GM04503 (cell line): Measurements from ENCODE around the gene OTUD3.
"Not testable (repeated sequence)": the region's sequence is repeated elsewhere in the genome, so short reads cannot be mapped to it uniquely, and the experiment has no call there.

Source experiments
- DNase-seq: peaks from one replicate; pipeline ENCODE4 v3.0.0-alpha.2; 2012; ENCODE audit warnings: low read depth

OTUD3 gene

DNA sequence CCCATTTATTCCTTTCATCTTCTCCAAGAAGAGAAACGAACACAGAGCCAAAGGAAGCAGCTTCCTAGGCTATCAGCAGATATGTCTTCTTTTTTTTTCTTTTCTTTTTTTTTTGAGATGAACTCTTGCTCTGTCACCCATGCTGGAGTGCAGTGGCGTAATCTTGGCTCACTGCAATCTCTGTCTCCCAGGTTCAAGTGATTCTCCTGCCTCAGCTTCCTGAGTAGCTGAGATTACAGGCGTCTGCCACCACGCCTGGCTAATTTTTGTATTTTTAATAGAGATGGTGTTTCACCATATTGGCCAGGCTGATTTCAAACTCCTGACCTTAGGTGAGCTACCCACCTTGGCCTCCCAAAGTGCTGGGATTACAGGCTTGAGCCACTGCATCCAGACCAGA, 13.6 kb upstream of the OTUD3 start:
- not testable (repeated sequence) for DNase-seq

DNA sequence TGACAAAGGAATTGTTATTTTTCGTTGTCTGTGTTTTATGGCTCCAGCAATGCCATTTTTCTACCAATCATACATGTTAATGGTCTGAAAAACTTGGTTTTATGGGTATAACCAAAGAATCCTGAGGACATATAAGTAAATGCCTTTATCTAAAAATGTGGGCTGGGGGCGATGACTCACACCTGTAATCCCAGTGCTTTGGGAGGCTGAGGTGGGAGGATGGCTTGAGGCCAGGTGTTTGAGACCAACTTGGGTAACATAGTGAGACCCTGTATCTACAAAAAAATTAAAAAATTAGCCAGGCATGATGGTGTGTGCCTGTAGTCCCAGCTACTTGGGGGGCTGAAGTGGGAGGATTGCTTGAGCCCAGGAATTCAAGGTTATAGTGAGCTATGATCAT, 12.7 kb upstream of the OTUD3 start:
- DNase-seq: not testable (repeated sequence)

DNA sequence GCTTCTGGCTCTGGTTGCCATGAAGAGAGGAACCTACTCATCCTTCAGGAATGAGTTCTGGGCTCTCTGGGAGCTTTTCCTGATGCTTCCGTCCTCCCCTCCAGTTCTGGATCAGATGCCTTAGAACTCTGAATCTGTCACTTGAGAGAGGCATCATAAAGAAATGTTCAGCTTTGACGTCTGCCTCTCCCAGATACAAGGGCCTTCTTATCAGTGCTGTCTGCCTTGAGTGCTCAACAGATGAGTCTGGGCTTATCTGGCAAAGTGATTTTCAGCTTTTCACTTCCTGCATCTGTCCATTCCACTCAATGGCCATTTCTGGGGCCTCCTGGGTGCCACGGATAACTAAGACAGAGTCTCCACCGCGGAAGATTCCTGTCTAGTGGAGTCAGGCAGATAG, 12.3 kb upstream of the OTUD3 start:
- no peak for DNase-seq

DNA sequence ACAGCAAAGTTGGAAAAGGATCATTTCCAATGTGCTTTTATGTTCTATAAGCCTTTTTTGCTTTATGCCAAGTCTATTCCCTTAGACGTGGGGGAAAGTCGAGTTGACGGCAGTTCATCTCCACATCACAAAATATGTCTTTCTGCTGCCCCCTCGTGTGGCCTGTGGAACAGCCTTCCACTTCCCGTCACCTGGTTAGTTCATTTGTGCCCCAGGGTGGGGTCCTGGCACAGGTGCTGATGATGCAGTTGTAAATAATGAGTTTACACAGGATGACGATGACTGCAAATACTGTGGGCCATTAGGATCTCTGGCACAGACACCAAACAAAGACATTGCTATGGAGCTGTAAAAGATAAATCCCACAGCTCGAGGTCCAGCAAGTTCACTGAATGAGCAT, 10.0 kb upstream of the OTUD3 start:
- no peak for DNase-seq

DNA sequence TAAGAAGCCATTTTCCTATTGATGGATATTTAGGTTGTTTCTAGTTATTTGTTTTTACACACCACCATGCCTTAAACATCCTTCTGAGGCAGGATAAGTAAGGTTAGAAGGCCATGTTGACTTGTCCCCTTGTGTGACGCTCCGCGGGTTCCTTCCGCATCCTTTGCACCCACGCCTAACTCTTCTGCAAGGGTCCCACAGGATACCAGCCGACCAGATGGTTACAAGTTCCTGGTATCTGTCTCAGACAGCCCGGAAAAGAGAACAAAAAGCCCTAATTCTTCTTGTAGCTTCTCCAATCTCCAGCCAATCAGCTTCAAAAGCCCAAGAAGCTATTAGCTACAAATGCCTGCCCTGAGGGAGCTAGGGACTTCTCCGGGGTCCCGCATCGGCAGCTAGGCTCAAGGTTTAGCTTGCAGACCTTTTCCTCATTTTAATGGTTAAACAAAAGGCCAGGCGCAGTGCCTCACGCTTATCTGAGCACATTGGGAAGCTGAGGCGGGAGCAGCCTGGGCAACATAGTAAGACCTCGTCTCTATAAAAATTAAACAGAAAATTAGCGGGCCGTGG, 4.9 kb upstream of the OTUD3 start:
- DNase-seq: no peak

DNA sequence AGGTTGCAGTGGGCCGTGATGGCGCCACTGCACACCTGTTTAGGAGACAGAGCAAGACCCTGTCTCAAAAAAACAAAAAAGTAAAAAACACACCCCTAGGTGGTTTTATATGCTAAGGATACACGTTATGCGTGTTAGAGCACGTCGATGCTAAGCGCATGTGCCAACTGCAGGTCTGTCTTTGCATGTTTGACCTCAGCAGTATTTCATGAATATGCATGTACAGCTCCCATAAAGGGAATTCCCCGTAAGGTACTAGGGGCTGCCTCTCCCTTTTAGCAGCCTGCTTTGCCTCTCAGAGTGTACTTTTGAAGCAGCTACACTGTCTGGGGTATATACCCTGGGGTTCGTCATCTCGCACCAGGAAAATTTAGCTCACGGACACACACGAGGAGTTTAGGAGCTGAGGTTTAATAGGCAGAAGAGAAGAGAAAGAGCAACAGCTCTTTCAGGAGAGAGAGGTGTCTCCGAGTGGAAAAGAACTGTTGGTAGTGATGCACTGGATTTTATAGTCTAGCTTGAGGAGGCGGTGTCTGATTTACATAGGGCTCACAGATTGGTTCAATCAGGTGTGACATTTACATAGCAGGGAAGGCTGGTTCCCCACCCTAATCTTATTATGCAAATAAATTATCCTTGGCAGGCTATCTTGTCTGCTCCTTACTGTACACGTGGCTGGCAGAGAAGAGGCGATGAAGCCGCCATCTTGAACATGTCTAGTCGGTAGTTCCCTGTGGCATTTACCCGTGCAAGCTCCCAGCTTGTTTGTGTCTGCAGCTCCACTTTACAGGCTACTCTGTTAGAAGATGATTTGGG, 4.2 kb upstream of the OTUD3 start:
- no peak for DNase-seq

DNA sequence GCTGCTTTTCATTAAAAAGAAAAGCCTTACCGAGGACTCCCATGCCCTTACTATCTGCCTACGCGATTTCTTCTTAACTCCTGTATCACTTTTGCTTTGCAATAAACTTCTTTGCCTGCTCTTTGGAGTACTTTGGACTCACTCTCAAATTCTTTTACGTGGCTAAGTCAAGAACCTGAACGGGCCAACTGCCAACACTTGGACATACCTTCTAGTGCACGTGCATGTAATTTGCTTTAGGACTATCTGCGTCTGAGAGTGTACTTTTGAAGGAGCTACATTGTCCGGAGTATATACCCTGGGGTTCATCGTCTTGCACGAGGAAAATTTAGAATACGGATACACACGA, 3.6 kb upstream of the OTUD3 start:
- no peak for DNase-seq

DNA sequence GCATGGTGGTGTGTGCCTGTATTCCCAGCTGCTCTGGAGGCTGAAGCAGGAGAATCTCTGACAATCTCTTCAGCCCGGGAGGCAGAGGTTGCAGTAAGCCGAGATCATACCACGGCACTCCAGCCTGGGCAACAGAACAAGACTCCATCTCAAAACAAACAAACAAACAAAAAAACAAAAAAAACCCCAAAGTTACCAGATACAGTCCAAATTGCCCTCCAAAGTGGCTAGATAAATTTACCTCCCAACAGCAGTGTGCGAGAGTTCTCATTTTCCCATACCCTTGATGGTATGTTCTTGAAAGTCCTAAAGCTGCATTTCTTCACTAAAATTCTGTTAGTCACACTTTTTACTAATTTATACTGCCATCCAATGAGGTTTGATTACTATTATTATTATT, 3.0 kb upstream of the OTUD3 start:
- no peak for DNase-seq

DNA sequence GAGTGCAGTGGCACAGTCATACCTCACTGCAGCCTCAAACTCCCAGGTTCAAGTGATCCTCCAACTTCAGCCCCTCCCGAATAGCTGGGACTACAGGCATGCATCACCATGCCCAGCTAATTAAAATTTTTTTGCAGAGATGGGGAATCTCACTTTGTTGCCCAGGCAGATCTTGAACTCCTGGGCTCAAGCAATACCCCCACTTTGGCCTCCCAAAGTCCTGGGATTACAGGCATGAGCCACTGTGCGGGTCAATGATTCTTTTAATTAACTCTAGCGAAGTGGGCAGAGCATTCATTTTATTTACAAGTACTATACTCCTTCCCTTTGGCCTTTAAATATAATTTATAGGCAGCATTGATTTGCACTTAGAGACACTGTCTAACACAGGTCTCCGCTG, 2.5 kb upstream of the OTUD3 start:
- DNase-seq: no peak

DNA sequence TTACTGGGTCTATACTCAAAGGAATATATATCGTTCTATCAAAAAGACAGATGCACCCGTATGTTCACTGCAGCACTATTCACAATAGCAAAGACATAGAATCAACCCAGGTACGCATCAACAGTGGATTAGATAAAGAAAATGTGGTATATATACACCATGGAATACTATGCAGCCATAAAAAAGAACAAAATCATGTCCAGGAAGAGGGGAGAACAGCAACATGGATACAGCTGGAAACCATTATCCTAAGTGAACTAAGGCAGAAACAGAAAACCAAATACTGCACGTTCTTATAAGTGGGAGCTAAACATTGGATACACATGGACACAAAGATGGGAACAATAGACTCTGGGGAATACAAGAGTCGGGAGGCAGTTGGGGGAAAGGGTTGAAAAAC, 1.4 kb upstream of the OTUD3 start:
- not testable (repeated sequence) for DNase-seq

DNA sequence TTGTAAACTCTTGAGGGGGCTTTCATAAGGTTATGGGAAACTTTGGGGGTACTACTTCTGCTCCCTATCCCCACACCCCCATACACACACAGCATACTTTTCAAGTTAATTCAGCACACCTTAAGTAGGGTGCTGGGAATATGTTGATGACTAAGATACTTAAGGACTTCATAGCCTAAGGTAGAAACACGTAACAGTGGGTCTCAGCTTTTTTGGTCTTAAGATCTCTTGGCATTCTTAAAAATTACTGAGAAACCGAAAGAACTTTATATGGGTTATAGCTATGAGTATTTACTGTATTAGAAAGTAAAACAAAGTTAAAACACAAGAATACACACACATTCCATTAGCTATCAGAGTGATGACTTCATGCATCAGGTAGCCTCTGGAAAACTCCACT, 2.1 kb downstream of the OTUD3 start:
- DNase-seq: no peak

DNA sequence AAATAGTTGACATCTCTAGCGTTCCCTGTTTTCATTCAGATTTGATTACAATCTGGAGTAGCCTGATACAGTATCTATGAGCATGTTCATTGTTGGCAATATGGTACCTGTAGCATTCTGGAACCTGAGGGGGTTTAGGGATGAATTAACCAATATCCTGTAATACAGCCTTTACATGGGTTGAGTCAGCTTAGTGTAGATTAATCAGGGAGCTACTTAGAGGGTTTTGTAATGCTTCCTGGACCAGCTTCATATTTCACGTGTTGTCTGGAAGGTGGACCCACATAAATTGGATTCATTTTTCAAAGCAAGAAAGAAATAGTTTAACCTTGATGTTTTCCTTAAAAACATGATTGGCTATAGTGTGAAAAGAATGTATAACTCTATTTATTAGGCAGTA, 3.6 kb downstream of the OTUD3 start:
- no peak for DNase-seq

DNA sequence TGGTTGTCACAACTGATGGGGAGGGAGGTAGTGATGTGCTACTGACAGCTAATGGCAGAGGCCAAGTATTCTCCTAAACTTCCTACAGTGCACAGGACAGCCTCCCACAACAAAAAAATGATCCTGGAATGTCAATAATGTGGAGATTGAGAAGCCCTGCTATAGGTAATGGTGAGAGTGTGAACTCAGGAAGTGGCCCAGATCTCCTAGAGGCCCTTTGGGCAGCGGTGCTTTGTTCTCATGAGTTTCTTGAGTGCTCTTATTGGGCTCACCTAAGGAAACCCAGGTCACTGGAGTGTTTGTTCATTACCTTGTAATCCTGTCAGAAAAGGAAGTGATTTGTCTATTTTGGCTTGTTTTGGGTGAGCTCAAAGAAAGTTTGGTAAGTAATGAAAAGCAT, 5.9 kb downstream of the OTUD3 start:
- DNase-seq: no peak

DNA sequence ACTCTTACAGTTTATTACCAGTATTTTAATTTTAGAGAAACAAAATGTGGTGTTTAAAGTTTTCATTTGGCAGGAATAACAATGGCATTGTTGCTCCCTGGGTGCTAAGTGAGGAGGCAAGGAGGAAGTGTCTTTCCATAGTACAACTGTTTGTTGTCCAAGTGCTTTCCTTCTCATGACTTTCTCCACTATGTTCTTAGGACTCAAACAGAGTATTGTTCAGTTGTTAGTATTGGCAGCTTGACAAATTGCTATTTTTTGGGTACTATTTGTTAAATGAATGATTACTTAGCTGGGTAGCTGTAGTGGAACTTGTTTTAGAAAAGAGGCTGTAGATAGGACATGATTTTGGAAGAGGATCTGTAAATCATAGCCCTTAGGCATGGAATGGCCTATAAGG, 7.5 kb downstream of the OTUD3 start:
- DNase-seq: no peak

DNA sequence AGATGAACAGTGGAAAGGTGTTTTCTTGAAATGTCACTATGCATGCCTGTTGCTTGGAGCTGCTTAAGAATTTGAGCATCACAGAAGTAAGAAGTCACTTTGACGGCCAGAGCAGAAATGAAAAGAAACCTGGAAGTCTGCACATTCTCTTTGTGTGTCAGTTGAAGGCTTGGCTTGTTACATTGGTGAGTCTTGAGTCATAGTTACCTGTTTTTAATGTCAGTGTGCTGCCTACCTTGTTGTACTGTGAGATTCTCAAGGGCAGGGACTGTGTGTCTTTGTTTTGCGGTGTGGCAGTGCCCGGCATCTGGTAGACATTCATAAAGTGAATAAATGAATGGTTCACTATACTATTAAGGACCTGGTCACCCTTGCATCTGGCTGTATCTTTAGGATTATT, 9.9 kb downstream of the OTUD3 start:
- no peak for DNase-seq

DNA sequence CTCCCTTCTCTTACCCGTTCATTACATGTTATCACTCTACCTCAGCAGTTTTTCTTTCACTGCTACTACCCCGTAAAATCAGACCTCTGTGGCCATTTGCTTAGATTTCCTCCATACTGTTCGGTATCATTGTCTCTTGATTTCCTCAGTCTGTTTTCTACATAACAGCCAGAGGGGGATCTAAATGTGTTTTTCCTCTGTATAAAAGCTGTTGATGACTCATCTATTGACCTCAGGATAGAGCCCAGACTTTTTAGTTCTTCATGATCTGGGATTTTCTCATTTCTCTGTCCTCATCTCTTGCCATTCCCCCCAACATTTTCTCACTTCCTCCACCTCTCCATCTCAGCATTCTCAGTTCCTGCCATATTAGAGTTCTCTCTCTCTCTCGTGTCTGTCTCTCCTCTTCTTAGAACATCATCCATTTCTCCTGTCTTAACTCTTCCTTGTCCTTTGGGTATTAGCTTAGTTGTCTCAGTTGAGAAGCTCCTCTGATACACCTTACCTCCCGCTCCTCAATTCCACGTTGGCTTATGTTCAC, 10.5 kb downstream of the OTUD3 start:
- DNase-seq: no peak

DNA sequence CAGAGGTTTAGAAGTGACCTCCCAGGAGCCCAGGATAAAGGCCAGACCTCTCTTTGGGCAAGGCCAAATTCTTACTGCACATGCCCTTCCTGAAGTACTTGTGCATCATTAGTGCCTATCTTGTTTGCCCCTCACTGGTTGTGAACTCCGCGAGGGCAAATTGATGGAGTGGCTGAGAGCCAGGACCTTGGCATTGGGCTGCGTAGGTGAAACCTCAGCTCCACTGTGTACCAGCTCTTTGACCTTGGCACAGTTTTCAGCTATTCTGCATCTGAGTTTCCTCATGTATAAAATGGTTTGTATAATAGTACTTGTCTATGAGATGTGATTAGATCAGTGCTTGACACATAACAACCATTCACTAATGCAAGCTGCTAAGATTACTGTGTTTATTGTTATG, 11.5 kb downstream of the OTUD3 start:
- DNase-seq: no peak

DNA sequence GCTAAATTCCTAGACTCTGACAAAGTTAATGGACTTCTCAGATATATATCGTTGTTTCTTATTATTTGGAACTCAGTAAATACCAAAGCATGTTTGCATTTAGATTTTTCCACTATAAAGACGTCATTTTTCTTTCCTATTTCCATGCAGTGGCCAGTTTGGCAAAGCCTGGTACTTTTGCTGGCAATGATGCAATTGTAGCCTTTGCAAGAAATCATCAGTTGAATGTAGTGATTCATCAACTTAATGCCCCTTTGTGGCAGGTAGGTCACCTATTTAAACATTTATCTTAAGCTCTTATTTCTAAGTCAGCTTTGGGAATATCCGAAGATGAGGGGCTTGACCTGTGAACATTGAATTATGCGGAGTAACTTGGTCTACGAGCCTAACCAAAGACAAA, 12.0 kb downstream of the OTUD3 start:
- no peak for DNase-seq

DNA sequence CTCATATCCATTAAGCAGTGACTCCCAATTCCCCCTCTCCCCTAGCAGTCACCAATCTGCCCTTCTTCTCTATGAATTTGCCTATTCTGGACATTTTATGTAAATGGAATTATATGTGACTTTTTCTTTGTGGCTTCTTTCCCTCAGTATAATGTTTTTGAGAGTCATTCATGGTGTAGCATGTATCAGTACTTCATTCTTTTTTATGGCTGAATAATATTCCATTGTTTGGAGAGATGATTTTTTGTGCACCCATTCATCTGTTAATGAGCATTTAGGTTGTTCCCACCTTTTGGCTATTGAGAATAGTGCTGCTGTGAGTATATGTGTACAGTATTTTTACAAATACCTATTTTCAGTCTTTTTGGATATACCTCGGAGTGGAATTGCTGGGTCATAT, 19.5 kb downstream of the OTUD3 start:
- no peak for DNase-seq

DNA sequence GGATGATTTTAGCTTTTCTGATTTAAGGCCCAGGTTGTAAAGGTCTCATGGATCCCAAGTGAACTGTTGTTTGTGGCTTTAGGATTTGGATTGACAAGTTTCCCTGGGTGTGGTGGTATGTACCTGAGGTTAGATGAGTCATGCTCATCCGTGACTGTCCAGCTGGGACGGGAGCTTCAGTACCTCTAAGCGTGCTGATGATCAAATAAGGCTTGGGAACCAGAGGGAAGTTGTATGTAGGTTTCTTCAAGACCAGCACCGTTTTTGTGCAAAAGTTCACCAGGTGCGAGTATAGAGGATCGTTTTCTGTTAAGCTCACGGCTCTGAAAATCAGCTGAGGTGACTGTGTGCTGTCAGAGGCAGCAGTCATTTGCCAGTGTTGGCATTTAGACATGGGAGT, 21.4 kb downstream of the OTUD3 start:
- no peak for DNase-seq

DNA sequence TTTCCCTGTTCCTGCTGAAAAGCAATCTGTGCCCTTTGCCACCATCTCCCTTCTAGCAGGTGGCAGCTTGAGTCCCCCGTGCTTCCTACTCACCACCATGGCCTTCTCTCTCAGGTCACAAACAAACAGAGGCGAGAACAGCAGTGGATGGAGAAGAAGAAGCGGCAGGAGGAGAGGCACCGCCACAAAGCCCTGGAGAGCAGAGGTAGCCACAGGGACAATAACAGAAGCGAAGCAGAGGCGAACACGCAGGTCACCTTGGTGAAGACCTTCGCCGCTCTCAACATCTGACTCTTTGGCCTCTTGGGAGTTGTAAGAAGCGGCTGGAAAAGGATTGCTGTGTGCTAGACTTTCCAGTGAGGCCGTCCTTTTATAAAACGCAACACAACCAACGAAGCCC, 25.3 kb downstream of the OTUD3 start:
- DNase-seq: no peak

DNA sequence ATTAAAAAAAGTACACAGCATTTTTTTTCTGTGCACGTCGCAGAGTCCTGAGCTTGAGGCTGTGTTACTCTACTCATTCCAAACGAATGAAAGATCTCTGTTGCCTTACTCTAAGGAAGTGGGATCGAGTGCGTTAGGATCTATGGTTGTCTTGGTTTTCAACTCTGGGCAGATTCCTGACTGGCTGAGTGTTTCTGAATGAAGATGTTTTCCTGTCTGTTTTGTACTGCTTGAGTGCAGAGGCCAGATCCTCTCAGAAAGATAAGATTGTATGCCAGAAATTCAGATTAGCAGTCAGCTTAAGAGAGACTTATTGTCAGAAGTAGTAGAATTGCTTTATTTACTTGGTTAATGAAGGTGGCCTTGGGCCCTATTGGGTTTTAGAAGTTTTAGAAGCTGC, 27.2 kb downstream of the OTUD3 start:
- DNase-seq: no peak

DNA sequence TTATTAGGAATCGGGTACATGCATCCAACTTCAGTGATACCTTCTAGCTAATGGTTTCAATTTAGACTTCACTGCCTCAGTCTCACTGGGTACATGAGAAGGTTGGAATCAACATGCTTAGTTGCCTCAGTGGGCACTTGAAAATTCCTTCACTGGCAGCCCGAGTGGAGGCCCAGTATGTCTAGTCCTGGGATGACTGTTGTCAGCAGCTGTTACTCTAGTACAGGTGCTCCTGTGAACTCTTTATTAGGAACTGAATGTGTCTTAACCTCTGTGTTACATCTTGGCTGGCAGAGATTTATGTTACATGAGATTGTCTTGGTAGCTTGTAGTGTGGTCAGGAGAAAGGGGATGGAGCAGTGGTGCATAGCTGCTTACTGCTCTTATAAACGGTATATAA, 27.8 kb downstream of the OTUD3 start:
- DNase-seq: no peak

DNA sequence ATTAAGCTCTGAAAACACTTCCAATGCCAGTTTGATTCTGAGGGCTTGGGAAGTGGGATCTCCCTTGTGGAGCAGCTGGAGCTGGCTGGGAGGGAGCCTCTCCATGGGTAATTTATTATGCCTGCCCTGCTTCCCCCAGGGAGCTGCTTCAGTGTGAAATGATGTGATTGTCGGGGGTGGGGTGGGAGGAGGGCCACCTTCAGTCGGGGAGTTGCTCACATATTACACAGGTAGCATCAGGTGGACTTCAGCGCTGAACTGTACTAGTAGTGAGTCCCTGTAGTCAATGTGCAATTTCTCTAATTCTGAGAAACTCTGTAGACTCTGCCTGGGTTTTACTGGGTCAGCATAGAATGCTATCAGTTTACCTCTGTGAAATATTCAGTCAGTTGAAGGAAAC, 28.5 kb downstream of the OTUD3 start:
- no peak for DNase-seq
